HG02852 (cell line): ENCODE results near the gene TNFRSF14.

Source experiments
- ATAC-seq: cut with Tn5 transposase; IDR thresholded peaks from one replicate; pipeline ENCODE4 v1.9.1; 2021; ENCODE audit warnings: mild to moderate bottlenecking, moderate library complexity; ENCODE audit not compliant: unreplicated experiment

TNFRSF14 gene

GRCh38 chr1:2611621-2612437 is 55.7 kb downstream of the TNFRSF14 start:
- no peak for ATAC-seq

- no peak for ATAC-seq
Measured at GRCh38 chr1:2612591-2613365, 56.6 kb downstream of the TNFRSF14 start.
